Activated CD4-positive, alpha-beta T cell treated with anti-CD3 and anti-CD28 coated beads, Interleukin-2, amount 50 U/mL, for 1 hour (primary cell): ENCODE data around the gene IVNS1ABP.
A peak's percentile ranks its signal among the peaks of the same experiment; 100 is the strongest.
"Not testable (repeated sequence)": the region's sequence is repeated elsewhere in the genome, so short reads cannot be mapped to it uniquely, and the experiment has no call there.

Experiments used
- DNase-seq: peaks from one replicate; pipeline ENCODE4 v3.0.0-alpha.2; 2020

IVNS1ABP gene

GRCh38 chr1:185328255-185328654 lies 11.2 kb upstream of the IVNS1ABP start:
- DNase-seq: no peak

- DNase-seq: no peak
Observed at GRCh38 chr1:185325413-185325812, 8.4 kb upstream of the IVNS1ABP start.

GRCh38 chr1:185324118-185324517 lies 7.1 kb upstream of the IVNS1ABP start:
- DNase-seq: no peak

GRCh38 chr1:185322636-185323035 lies 5.6 kb upstream of the IVNS1ABP start:
- no peak for DNase-seq

- not testable (repeated sequence) for DNase-seq
Observed at GRCh38 chr1:185321653-185322221, 4.7 kb upstream of the IVNS1ABP start.

- DNase-seq: not testable (repeated sequence)
Observed at GRCh38 chr1:185321104-185321503, 4.1 kb upstream of the IVNS1ABP start.

GRCh38 chr1:185319139-185319475 lies 2.1 kb upstream of the IVNS1ABP start:
- DNase-seq: no peak

- DNase-seq: no peak
Observed at GRCh38 chr1:185318431-185319138, 1.5 kb upstream of the IVNS1ABP start.

- peak; percentile 72 for DNase-seq
Observed at GRCh38 chr1:185317886-185318310, 855 bp upstream of the IVNS1ABP start.

GRCh38 chr1:185316163-185317033 lies 645 bp downstream of the IVNS1ABP start:
- peak; percentile 86 for DNase-seq

GRCh38 chr1:185315445-185316071 lies 1.5 kb downstream of the IVNS1ABP start:
- DNase-seq: no peak

GRCh38 chr1:185314411-185314810 lies 2.6 kb downstream of the IVNS1ABP start:
- no peak for DNase-seq

- no peak for DNase-seq
Observed at GRCh38 chr1:185312361-185313138, 4.5 kb downstream of the IVNS1ABP start.

- no peak for DNase-seq
Observed at GRCh38 chr1:185311589-185312225, 5.3 kb downstream of the IVNS1ABP start.

- DNase-seq: no peak
Observed at GRCh38 chr1:185309566-185309965, 7.5 kb downstream of the IVNS1ABP start.

GRCh38 chr1:185308126-185308525 lies 8.9 kb downstream of the IVNS1ABP start:
- DNase-seq: no peak

GRCh38 chr1:185305419-185305818 lies 11.6 kb downstream of the IVNS1ABP start:
- no peak for DNase-seq

- DNase-seq: no peak
Observed at GRCh38 chr1:185300152-185300551, 16.9 kb downstream of the IVNS1ABP start.

GRCh38 chr1:185297982-185298381 lies 19.1 kb downstream of the IVNS1ABP start:
- DNase-seq: no peak

GRCh38 chr1:185295091-185295490 lies 22.0 kb downstream of the IVNS1ABP start:
- no peak for DNase-seq

- no peak for DNase-seq
Observed at GRCh38 chr1:185293967-185294542, 23.0 kb downstream of the IVNS1ABP start.

GRCh38 chr1:185292237-185292636 lies 24.8 kb downstream of the IVNS1ABP start:
- no peak for DNase-seq
